ENCODE results near the gene IWS1.

GRCh38 chr2:127525691-127526131 lies 578 bp downstream of the IWS1 start:
- no peak for TF ChIP-seq SUZ12 (IDR thresholded peaks at IDR 0.05)
- TF ChIP-seq NFRKB (IDR thresholded peaks at IDR 0.05): no peak
- no peak for TF ChIP-seq BHLHE40 (IDR thresholded peaks at IDR 0.05; ENCODE audit: borderline replicate concordance)
- no peak for TF ChIP-seq ARNT (IDR thresholded peaks at IDR 0.05)

All from HEK293T (cell line).